ENCODE measurements around the gene FAM20B. TPM values are rescaled to one million over a fixed set of nuclear protein-coding genes. Genes with fewer than 3 reads are reported as not detected.

Gene FAM20B
- total and polyA plus RNA-seq, 2 of the 13 experiments (the other 11 are each of a cell fraction or from before 2014, with no cell fraction given): 13.8 to 26.9 TPM

DNA sequence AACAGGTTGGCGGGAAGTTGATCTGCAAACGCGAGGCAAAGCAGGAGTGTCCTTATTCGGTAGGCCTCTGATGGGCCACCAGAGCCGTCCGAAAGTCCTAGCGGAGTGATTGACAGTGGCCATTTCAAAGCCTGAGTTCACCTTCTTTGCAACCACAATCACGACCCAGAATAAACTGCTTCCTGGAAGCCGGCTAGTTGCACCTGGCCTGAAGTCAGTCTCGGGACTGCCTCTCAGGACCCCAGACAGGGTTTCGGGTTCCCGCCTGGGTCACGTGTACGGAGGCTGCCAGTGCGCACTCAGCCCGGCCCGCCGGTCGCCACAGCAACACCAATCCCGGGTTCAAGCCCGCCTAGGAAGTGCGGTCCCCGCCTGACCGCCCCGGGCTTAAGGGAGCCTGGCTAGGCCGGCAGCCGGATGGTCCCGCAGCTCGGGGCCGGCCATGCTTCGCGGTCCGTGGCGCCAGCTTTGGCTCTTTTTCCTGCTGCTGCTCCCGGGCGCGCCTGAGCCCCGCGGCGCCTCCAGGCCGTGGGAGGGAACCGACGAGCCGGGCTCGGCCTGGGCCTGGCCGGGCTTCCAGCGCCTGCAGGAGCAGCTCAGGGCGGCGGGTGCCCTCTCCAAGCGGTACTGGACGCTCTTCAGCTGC lies 56.1 kb downstream of the FAM20B start, which contains the start of gene TOR3A (continued):
- TF ChIP-seq, protein P1, sequence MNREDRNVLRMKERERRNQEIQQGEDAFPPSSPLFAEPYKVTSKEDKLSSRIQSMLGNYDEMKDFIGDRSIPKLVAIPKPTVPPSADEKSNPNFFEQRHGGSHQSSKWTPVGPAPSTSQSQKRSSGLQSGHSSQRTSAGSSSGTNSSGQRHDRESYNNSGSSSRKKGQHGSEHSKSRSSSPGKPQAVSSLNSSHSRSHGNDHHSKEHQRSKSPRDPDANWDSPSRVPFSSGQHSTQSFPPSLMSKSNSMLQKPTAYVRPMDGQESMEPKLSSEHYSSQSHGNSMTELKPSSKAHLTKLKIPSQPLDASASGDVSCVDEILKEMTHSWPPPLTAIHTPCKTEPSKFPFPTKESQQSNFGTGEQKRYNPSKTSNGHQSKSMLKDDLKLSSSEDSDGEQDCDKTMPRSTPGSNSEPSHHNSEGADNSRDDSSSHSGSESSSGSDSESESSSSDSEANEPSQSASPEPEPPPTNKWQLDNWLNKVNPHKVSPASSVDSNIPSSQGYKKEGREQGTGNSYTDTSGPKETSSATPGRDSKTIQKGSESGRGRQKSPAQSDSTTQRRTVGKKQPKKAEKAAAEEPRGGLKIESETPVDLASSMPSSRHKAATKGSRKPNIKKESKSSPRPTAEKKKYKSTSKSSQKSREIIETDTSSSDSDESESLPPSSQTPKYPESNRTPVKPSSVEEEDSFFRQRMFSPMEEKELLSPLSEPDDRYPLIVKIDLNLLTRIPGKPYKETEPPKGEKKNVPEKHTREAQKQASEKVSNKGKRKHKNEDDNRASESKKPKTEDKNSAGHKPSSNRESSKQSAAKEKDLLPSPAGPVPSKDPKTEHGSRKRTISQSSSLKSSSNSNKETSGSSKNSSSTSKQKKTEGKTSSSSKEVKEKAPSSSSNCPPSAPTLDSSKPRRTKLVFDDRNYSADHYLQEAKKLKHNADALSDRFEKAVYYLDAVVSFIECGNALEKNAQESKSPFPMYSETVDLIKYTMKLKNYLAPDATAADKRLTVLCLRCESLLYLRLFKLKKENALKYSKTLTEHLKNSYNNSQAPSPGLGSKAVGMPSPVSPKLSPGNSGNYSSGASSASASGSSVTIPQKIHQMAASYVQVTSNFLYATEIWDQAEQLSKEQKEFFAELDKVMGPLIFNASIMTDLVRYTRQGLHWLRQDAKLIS (CRISPR knock-in tag; IDR thresholded peaks at IDR 0.05): no peak
- TF ChIP-seq ZNF367 (CRISPR knock-in tag; IDR thresholded peaks at IDR 0.05; ENCODE audit: borderline replicate concordance) (no peak; the same call in 1 of the 2 replicates), LCORL (IDR thresholded peaks at IDR 0.05) (no peak), LCORL (CRISPR knock-in tag; IDR thresholded peaks at IDR 0.05) (peak; percentile 74), ZKSCAN8 (CRISPR knock-in tag; IDR thresholded peaks at IDR 0.05; ENCODE audit: borderline replicate concordance) (0 out of 2 replicates have a peak, but pooled peaks have one; percentile 28), HIC2 (CRISPR knock-in tag; IDR thresholded peaks at IDR 0.05; ENCODE audit: low read depth) (no peak), ZNF513 (CRISPR knock-in tag; conservative IDR thresholded peaks at IDR 0.05) (no peak), ZNF557 (CRISPR knock-in tag; IDR thresholded peaks at IDR 0.05) (0 out of 2 replicates have a peak, but pooled peaks have one; percentile 53), FOXJ3 (CRISPR knock-in tag; IDR thresholded peaks at IDR 0.05; ENCODE audit: borderline replicate concordance) (0 out of 2 replicates have a peak, but pooled peaks have one; percentile 34)
- TF ChIP-seq, protein P2, sequence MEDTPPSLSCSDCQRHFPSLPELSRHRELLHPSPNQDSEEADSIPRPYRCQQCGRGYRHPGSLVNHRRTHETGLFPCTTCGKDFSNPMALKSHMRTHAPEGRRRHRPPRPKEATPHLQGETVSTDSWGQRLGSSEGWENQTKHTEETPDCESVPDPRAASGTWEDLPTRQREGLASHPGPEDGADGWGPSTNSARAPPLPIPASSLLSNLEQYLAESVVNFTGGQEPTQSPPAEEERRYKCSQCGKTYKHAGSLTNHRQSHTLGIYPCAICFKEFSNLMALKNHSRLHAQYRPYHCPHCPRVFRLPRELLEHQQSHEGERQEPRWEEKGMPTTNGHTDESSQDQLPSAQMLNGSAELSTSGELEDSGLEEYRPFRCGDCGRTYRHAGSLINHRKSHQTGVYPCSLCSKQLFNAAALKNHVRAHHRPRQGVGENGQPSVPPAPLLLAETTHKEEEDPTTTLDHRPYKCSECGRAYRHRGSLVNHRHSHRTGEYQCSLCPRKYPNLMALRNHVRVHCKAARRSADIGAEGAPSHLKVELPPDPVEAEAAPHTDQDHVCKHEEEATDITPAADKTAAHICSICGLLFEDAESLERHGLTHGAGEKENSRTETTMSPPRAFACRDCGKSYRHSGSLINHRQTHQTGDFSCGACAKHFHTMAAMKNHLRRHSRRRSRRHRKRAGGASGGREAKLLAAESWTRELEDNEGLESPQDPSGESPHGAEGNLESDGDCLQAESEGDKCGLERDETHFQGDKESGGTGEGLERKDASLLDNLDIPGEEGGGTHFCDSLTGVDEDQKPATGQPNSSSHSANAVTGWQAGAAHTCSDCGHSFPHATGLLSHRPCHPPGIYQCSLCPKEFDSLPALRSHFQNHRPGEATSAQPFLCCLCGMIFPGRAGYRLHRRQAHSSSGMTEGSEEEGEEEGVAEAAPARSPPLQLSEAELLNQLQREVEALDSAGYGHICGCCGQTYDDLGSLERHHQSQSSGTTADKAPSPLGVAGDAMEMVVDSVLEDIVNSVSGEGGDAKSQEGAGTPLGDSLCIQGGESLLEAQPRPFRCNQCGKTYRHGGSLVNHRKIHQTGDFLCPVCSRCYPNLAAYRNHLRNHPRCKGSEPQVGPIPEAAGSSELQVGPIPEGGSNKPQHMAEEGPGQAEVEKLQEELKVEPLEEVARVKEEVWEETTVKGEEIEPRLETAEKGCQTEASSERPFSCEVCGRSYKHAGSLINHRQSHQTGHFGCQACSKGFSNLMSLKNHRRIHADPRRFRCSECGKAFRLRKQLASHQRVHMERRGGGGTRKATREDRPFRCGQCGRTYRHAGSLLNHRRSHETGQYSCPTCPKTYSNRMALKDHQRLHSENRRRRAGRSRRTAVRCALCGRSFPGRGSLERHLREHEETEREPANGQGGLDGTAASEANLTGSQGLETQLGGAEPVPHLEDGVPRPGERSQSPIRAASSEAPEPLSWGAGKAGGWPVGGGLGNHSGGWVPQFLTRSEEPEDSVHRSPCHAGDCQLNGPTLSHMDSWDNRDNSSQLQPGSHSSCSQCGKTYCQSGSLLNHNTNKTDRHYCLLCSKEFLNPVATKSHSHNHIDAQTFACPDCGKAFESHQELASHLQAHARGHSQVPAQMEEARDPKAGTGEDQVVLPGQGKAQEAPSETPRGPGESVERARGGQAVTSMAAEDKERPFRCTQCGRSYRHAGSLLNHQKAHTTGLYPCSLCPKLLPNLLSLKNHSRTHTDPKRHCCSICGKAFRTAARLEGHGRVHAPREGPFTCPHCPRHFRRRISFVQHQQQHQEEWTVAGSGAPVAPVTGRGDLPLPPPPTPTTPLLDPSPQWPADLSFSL (CRISPR knock-in tag; IDR thresholded peaks at IDR 0.05): peak; percentile 68; the same call in 1 of the 2 replicates
